ENCODE measurements around the gene SORCS2. TPM values are rescaled to one million over a fixed set of nuclear protein-coding genes. Genes with fewer than 3 reads are reported as not detected.

Gene SORCS2
- total RNA-seq, 1 donor from 2014 or later, result not detected

GRCh38 chr4:7156761-7157488 lies 35.4 kb upstream of the SORCS2 start:
- Mint-ChIP-seq H3K36me3 (ENCODE audit: low read depth) (no peaks in the 10 kb centered on the region), H3K9me3 (no peaks in the 10 kb centered on the region), H3K4me3 (no peak overlapping the region), H3K4me1 (no peaks in the 10 kb centered on the region), H3K27ac (no peak overlapping the region), H3K27me3 (peaks cover 21% of the 10 kb centered on the region)
- POLR2A ChIA-PET, result no interaction called here
- TF ChIP-seq, protein P1, sequence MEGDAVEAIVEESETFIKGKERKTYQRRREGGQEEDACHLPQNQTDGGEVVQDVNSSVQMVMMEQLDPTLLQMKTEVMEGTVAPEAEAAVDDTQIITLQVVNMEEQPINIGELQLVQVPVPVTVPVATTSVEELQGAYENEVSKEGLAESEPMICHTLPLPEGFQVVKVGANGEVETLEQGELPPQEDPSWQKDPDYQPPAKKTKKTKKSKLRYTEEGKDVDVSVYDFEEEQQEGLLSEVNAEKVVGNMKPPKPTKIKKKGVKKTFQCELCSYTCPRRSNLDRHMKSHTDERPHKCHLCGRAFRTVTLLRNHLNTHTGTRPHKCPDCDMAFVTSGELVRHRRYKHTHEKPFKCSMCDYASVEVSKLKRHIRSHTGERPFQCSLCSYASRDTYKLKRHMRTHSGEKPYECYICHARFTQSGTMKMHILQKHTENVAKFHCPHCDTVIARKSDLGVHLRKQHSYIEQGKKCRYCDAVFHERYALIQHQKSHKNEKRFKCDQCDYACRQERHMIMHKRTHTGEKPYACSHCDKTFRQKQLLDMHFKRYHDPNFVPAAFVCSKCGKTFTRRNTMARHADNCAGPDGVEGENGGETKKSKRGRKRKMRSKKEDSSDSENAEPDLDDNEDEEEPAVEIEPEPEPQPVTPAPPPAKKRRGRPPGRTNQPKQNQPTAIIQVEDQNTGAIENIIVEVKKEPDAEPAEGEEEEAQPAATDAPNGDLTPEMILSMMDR (IDR thresholded peaks at IDR 0.05), result no peak
- CTCF ChIA-PET, result no interaction called here
- intact Hi-C loops (cut with micrococcal nuclease), result no loop called here
- no peak for ATAC-seq (ENCODE audit: low read depth)
- DNase-seq, result no peak

GRCh38 chr4:7157666-7158065 lies 34.7 kb upstream of the SORCS2 start:
- H3K27me3 Mint-ChIP-seq, result peaks cover 21% of the 10 kb centered on the region
- ChIA-PET CTCF (no interaction called here), POLR2A (no interaction called here)
- no peaks in the 10 kb centered on the region for H3K9me3 Mint-ChIP-seq
- DNase-seq (no peak), ATAC-seq (ENCODE audit: low read depth) (no peak)
- no peaks in the 10 kb centered on the region for H3K4me1 Mint-ChIP-seq
- no peak overlapping the region for H3K4me3 Mint-ChIP-seq
- H3K36me3 Mint-ChIP-seq (ENCODE audit: low read depth), result no peaks in the 10 kb centered on the region
- no peak overlapping the region for H3K27ac Mint-ChIP-seq
- intact Hi-C loops (cut with micrococcal nuclease), result no loop called here
- TF ChIP-seq, protein P1 (IDR thresholded peaks at IDR 0.05), result no peak

DNA sequence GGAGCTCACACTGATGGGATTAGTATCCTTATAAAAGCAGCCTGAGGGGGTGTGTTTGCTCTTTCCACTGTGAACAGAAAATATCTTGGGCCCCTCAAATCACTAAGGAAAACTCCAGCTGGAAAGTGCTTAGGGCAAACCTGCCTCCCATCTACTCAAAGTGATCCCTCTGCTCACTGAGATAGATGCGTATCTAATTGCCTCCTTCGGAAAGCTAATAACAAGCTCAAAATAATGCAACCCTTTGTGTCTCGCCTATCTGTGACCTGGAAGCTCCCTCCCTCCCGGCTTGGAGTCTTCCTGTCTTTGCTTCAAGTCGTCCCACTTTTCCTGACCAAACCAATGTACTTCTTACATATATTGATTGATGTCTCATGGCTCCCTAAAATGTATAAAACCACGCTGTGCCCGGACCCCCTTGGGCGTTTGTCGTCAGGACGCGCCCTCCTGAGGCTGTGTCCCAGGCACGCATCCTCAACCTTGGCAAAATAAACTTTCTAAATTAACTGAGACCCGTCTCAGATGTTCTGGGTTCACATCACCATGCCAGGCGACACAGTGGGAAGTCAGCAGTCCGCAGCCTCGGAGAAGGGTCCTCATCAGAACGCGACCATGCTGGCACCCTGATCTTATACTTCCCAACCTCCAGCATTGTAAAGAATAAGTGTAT lies 34.1 kb upstream of the SORCS2 start:
- Mint-ChIP-seq H3K36me3 (ENCODE audit: low read depth) (no peaks in the 10 kb centered on the region), H3K9me3 (no peaks in the 10 kb centered on the region), H3K4me1 (no peaks in the 10 kb centered on the region), H3K4me3 (no peak overlapping the region), H3K27me3 (peaks cover 21% of the 10 kb centered on the region), H3K27ac (no peak overlapping the region)
- POLR2A ChIA-PET, result no interaction called here
- intact Hi-C loops (cut with micrococcal nuclease), result no loop called here
- CTCF ChIA-PET, result no interaction called here
- TF ChIP-seq, protein P1 (IDR thresholded peaks at IDR 0.05), result no peak
- DNase-seq, result no peak
- ATAC-seq (ENCODE audit: low read depth), result no peak

DNA sequence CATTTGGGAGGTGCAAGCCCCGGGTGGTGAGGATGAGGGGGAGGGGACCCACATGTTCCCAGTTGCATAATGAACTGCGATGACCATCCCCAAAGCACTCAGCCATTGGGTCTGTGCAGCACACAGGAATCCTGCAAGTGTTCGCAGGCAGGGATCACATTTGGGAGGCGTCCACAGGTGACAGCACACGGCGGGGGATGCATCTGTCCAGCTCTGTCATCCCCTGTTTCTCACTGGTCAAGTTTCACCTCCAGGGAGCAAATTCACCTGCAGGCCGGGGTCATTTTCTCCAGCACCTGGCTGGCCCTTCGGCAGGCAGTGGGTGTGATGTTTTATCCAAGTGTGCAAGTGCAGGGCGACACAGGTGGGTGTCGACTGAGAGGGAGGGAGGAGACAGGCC lies 33.3 kb upstream of the SORCS2 start:
- Mint-ChIP-seq H3K4me1 (no peaks in the 10 kb centered on the region), H3K27me3 (peaks cover 21% of the 10 kb centered on the region), H3K27ac (no peak overlapping the region), H3K9me3 (no peaks in the 10 kb centered on the region), H3K4me3 (no peak overlapping the region), H3K36me3 (ENCODE audit: low read depth) (no peaks in the 10 kb centered on the region)
- ATAC-seq (ENCODE audit: low read depth) (no peak), DNase-seq (no peak)
- intact Hi-C loops (cut with micrococcal nuclease), result no loop called here
- ChIA-PET POLR2A (no interaction called here), CTCF (no interaction called here)
- TF ChIP-seq, protein P1 (IDR thresholded peaks at IDR 0.05), result no peak

- Mint-ChIP-seq H3K4me3 (no peak overlapping the region), H3K4me1 (no peaks in the 10 kb centered on the region), H3K27me3 (peaks cover 21% of the 10 kb centered on the region), H3K27ac (no peak overlapping the region), H3K9me3 (no peaks in the 10 kb centered on the region), H3K36me3 (ENCODE audit: low read depth) (no peaks in the 10 kb centered on the region)
- TF ChIP-seq, protein P1 (IDR thresholded peaks at IDR 0.05), result no peak
- ChIA-PET CTCF (no interaction called here), POLR2A (no interaction called here)
- no peak for ATAC-seq (ENCODE audit: low read depth)
- no peak for DNase-seq
- intact Hi-C loops (cut with micrococcal nuclease), result no loop called here
These were observed 32.4 kb upstream of the SORCS2 start for GRCh38 chr4:7159923-7160322.

Measured in activated B cell treated with CpG ODN at 0.5 μM for 24 hours (primary cell).